GM18498 (cell line): Measurements from ENCODE around the gene CUEDC1.
"Not testable (repeated sequence)": the region's sequence is repeated elsewhere in the genome, so short reads cannot be mapped to it uniquely, and the experiment has no call there.

ENCODE experiments used
- ATAC-seq: cut with Tn5 transposase; IDR thresholded peaks from one replicate; pipeline ENCODE4 v1.9.1; 2021; ENCODE audit warnings: mild to moderate bottlenecking, moderate library complexity; ENCODE audit not compliant: unreplicated experiment

The CUEDC1 gene

GRCh38 chr17:57846056-57846945 lies 108.9 kb downstream of the CUEDC1 start:
- ATAC-seq = not testable (repeated sequence)

- ATAC-seq = no peak
Observed at GRCh38 chr17:57842280-57842679, 112.9 kb downstream of the CUEDC1 start.

- ATAC-seq = no peak
Observed at GRCh38 chr17:57839571-57839923, 115.7 kb downstream of the CUEDC1 start.

- ATAC-seq = no peak
Observed at GRCh38 chr17:57838857-57839570, 116.2 kb downstream of the CUEDC1 start.

- no peak for ATAC-seq
Observed at GRCh38 chr17:57838453-57838852, 116.8 kb downstream of the CUEDC1 start.

- ATAC-seq = no peak
Observed at GRCh38 chr17:57835333-57835900, 119.8 kb downstream of the CUEDC1 start.

GRCh38 chr17:57834146-57834741 lies 121.0 kb downstream of the CUEDC1 start:
- no peak for ATAC-seq

- ATAC-seq = no peak
Observed at GRCh38 chr17:57833179-57833939, 121.9 kb downstream of the CUEDC1 start.

GRCh38 chr17:57832314-57833178 lies 122.7 kb downstream of the CUEDC1 start:
- ATAC-seq = no peak

- no peak for ATAC-seq
Observed at GRCh38 chr17:57830880-57831279, 124.3 kb downstream of the CUEDC1 start.

- ATAC-seq = no peak
Observed at GRCh38 chr17:57823469-57824401, 131.5 kb downstream of the CUEDC1 start.

- no peak for ATAC-seq
Observed at GRCh38 chr17:57819867-57820266, 135.3 kb downstream of the CUEDC1 start.

- ATAC-seq = no peak
Observed at GRCh38 chr17:57819285-57819684, 135.9 kb downstream of the CUEDC1 start.

GRCh38 chr17:57818066-57818465 lies 137.1 kb downstream of the CUEDC1 start:
- ATAC-seq = no peak

- no peak for ATAC-seq
Observed at GRCh38 chr17:57817299-57817698, 137.9 kb downstream of the CUEDC1 start.

GRCh38 chr17:57814421-57814820 lies 140.8 kb downstream of the CUEDC1 start:
- ATAC-seq = no peak

- no peak for ATAC-seq
Observed at GRCh38 chr17:57811638-57812280, 143.5 kb downstream of the CUEDC1 start.
